Neuronal stem cell (in vitro differentiated cells): Measurements from ENCODE around the gene NUDT3.
"Not testable (repeated sequence)": the region's sequence is repeated elsewhere in the genome, so short reads cannot be mapped to it uniquely, and the experiment has no call there.

Experiments used
- DNase-seq: peaks from one replicate; pipeline ENCODE4 v3.0.0-alpha.2; 2013; ENCODE audit warnings: low spot score
- H2AFZ ChIP-seq: one replicate; pipeline ENCODE4 v1.6.1; 2013; ENCODE audit warnings: mild to moderate bottlenecking, low read length, inconsistent platforms
- H2AK5ac ChIP-seq: 2 replicates; pipeline ENCODE4 v1.6.1; 2013; ENCODE audit warnings: low read depth, mild to moderate bottlenecking, inconsistent platforms, low read length, moderate library complexity, mixed read lengths
- H2BK120ac ChIP-seq: 2 replicates; pipeline ENCODE4 v1.6.1; 2013; ENCODE audit warnings: low read depth, mild to moderate bottlenecking, inconsistent platforms, low read length, moderate library complexity, mixed read lengths
- H2BK12ac ChIP-seq: one replicate; pipeline ENCODE4 v1.6.1; 2013; ENCODE audit warnings: low read length, inconsistent platforms
- H2BK15ac ChIP-seq: 2 replicates; pipeline ENCODE4 v1.6.1; 2013; ENCODE audit warnings: mild to moderate bottlenecking, low read length, inconsistent platforms, mixed read lengths
- H2BK5ac ChIP-seq: one replicate; pipeline ENCODE4 v1.6.1; 2013; ENCODE audit warnings: inconsistent platforms, mild to moderate bottlenecking, low read length, moderate library complexity
- H3K14ac ChIP-seq: one replicate; pipeline ENCODE4 v1.6.1; 2013; ENCODE audit warnings: low read length, inconsistent platforms
- H3K18ac ChIP-seq: 2 replicates; pipeline ENCODE4 v1.6.1; 2013; ENCODE audit warnings: low read length, inconsistent platforms
- H3K23ac ChIP-seq: 2 replicates; pipeline ENCODE4 v1.6.1; 2013; ENCODE audit warnings: low read depth, mild to moderate bottlenecking, mixed read lengths, low read length, inconsistent platforms; ENCODE audit not compliant: poor library complexity
- H3K27ac ChIP-seq: replicated peaks from 3 replicates; pipeline ENCODE4 v1.5.1; 2013; ENCODE audit warnings: low read length, inconsistent platforms
- H3K27me3 ChIP-seq, 3 experiments: 2 replicates each; pipeline ENCODE4 v1.6.1; 2013; ENCODE audit warnings: low read length in 3 of 3, mild to moderate bottlenecking in 2 of 3, inconsistent platforms in 1 of 3, low read depth in 1 of 3, mixed read lengths in 1 of 3, moderate library complexity in 1 of 3; ENCODE audit not compliant: control insufficient read depth in 3 of 3, insufficient read depth in 3 of 3
- H3K36me3 ChIP-seq, 2 donors: replicated peaks in 1 of 2; 2 replicates each; pipeline ENCODE4 v1.6.1; 2013; ENCODE audit warnings: low read length in 2 of 2; ENCODE audit not compliant: control insufficient read depth in 2 of 2, insufficient read depth in 2 of 2
- H3K4ac ChIP-seq: 2 replicates; pipeline ENCODE4 v1.6.1; 2013; ENCODE audit warnings: inconsistent platforms, mild to moderate bottlenecking, low read length, moderate library complexity
- H3K4me1 ChIP-seq, 2 donors: 1 replicate in 1 of 2; 2 replicates in 1 of 2; pipeline ENCODE4 v1.6.1; 2013; ENCODE audit warnings: low read length in 2 of 2, low read depth in 1 of 2; ENCODE audit not compliant: control insufficient read depth in 2 of 2, insufficient read depth in 1 of 2
- H3K4me2 ChIP-seq: one replicate; pipeline ENCODE4 v1.6.1; 2013; ENCODE audit warnings: mild to moderate bottlenecking, low read length, inconsistent platforms; ENCODE audit not compliant: insufficient read depth, poor library complexity, severe bottlenecking
- H3K4me3 ChIP-seq, 2 donors: 2 replicates each; pipeline ENCODE4 v1.5.1; 2013; ENCODE audit warnings: low read length in 2 of 2, mild to moderate bottlenecking in 2 of 2, inconsistent platforms in 1 of 2, moderate library complexity in 1 of 2
- H3K79me1 ChIP-seq: one replicate; pipeline ENCODE4 v1.6.1; 2013; ENCODE audit warnings: low read depth, mild to moderate bottlenecking, inconsistent platforms, low read length, moderate library complexity
- H3K9ac ChIP-seq: one replicate; pipeline ENCODE4 v1.6.1; 2013; ENCODE audit warnings: mild to moderate bottlenecking, low read depth, low read length, inconsistent platforms; ENCODE audit not compliant: poor library complexity
- H3K9me3 ChIP-seq, 2 donors: replicated peaks in 1 of 2; 2 replicates each; pipeline versions ENCODE3 to v1.6.1; 2013; ENCODE audit warnings: low read length in 2 of 2, mild to moderate bottlenecking in 2 of 2, inconsistent platforms in 1 of 2, low read depth in 1 of 2, mixed read lengths in 1 of 2, moderate library complexity in 1 of 2; ENCODE audit not compliant: control insufficient read depth in 2 of 2, insufficient read depth in 1 of 2
- H4K8ac ChIP-seq: one replicate; pipeline ENCODE4 v1.6.1; 2013; ENCODE audit warnings: low read depth, mild to moderate bottlenecking, inconsistent platforms, low read length, moderate library complexity
- H4K91ac ChIP-seq: one replicate; pipeline ENCODE4 v1.6.1; 2013; ENCODE audit warnings: low read length, low read depth, mild to moderate bottlenecking, inconsistent platforms; ENCODE audit not compliant: poor library complexity
- WGBS, 2 donors: extraction: QIAGEN DNeasy Blood & Tissue Kit; methylation state at CpG; one replicate each; pipeline ENCODE4 v1.1.7; 2013; ENCODE audit warnings: missing lambda C conversion rate in 2 of 2, mixed read lengths in 1 of 2; ENCODE audit not compliant: insufficient read length in 2 of 2, insufficient replicate concordance in 1 of 2; ENCODE audit errors: extremely low coverage in 2 of 2; 5-methylcytosine and 5-hydroxymethylcytosine counted together

Gene NUDT3

GRCh38 chr6:34245761-34246140, 146.7 kb downstream of the NUDT3 start:
- not testable (repeated sequence) for H3K27me3 ChIP-seq, H4K91ac ChIP-seq
- H3K4me1 ChIP-seq: peaks cover 12 to 13% of the 10 kb centered on the region in 2 donors

GRCh38 chr6:34245032-34245760, 147.3 kb downstream of the NUDT3 start:
- not testable (repeated sequence) for DNase-seq, H3K27ac ChIP-seq, H2BK12ac ChIP-seq, H3K23ac ChIP-seq, H2AK5ac ChIP-seq, H3K4me3 ChIP-seq, H4K91ac ChIP-seq, H3K9me3 ChIP-seq, H3K79me1 ChIP-seq, H4K8ac ChIP-seq, H2AFZ ChIP-seq, H3K18ac ChIP-seq, H3K14ac ChIP-seq, H3K27me3 ChIP-seq, H3K4me2 ChIP-seq, H2BK120ac ChIP-seq, H2BK5ac ChIP-seq, H2BK15ac ChIP-seq, H3K4ac ChIP-seq, H3K9ac ChIP-seq
- H3K36me3 ChIP-seq: peaks cover 32 to 55% of the 10 kb centered on the region in 2 donors
- no CpG with 5 or more reads among the region's 13 CpGs for WGBS, 2 donors
- peaks cover 12 to 16% of the 10 kb centered on the region in 2 donors for H3K4me1 ChIP-seq

More at GRCh38 chr6:34245761-34246140, 146.7 kb downstream of the NUDT3 start:
- not testable (repeated sequence) for DNase-seq, H2AK5ac ChIP-seq, H2BK5ac ChIP-seq, H3K9me3 ChIP-seq, H2AFZ ChIP-seq, H2BK15ac ChIP-seq, H3K27ac ChIP-seq, H3K4ac ChIP-seq, H3K14ac ChIP-seq, H4K8ac ChIP-seq, H3K23ac ChIP-seq, H3K9ac ChIP-seq, H2BK12ac ChIP-seq, H3K4me3 ChIP-seq, H3K79me1 ChIP-seq, H2BK120ac ChIP-seq, H3K4me2 ChIP-seq, H3K18ac ChIP-seq
- H3K36me3 ChIP-seq: peaks cover 30 to 49% of the 10 kb centered on the region in 2 donors
- no CpG with 5 or more reads among the region's 7 CpGs for WGBS, 2 donors

GRCh38 chr6:34243901-34244884, 148.3 kb downstream of the NUDT3 start:
- Histone ChIP-seq H3K4me1 (peaks cover 12 to 21% of the 10 kb centered on the region in 2 donors), H3K27ac (peak overlapping the region; percentile 47), H2BK12ac (no peak overlapping the region), H4K8ac (no peak overlapping the region), H3K4me2 (no peak overlapping the region), H4K91ac (no peak overlapping the region), H3K9ac (no peak overlapping the region), H3K79me1 (peaks cover 7% of the 10 kb centered on the region), H2BK5ac (peak overlapping the region; percentile 20), H3K4me3 (no peak overlapping the region), H3K14ac (no peak overlapping the region), H3K23ac (peak overlapping the region; percentile 46), H3K9me3 (peaks cover 0 to 1% of the 10 kb centered on the region in 2 donors), H2AK5ac (no peak overlapping the region), H2AFZ (no peak overlapping the region), H3K27me3 (no peaks in the 10 kb centered on the region), H2BK15ac (no peak overlapping the region), H3K18ac (no peak overlapping the region), H3K36me3 (peaks cover 36 to 65% of the 10 kb centered on the region in 2 donors), H3K4ac (no peak overlapping the region), H2BK120ac (no peak overlapping the region)
- no peak for DNase-seq
- WGBS, 2 donors: no CpG with 5 or more reads among the region's 19 CpGs
